ENCODE measurements around the gene KDM2B. TPM values are rescaled to one million over a fixed set of nuclear protein-coding genes. Genes with fewer than 3 reads are reported as not detected.

KDM2B gene
- total and polyA plus RNA-seq, 2 of the 8 experiments (the other 6 are each of a cell fraction or from before 2014, with no cell fraction given): 111 to 162 TPM

DNA sequence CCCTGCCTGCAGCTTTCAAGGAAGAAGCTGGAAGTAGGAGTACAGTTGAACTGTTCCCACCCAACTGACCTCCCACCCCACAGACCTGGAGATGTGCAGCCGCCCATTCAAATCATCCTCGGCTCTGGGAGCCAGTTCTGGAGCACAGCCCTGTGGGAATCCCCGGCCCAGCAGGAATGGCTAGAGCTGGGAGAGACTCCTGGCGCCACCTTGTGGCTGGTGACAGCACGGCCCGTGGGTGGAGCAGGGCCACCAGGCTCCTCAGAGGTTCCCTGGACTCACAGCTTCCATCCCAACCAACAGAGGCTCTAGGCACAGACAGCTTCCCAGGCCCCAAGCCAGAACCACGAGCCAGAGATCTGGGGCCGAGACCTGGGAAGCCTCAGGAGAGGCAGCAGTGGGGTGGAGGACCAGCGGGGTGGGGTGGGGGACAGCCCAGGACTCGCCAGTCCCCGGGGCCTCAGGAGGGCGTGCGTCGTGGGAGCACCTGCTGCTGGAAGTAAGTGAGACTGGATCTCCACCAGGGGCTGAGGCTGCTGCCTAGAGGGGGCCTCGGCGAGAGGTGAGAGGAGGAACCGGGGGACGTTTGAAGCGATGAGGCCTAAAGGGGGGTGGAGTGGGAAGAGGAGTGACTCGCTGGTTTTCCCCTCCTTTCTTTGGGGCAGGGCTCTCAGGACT, 137.5 kb downstream of the KDM2B start (continued):
- TF ChIP-seq, protein P1, sequence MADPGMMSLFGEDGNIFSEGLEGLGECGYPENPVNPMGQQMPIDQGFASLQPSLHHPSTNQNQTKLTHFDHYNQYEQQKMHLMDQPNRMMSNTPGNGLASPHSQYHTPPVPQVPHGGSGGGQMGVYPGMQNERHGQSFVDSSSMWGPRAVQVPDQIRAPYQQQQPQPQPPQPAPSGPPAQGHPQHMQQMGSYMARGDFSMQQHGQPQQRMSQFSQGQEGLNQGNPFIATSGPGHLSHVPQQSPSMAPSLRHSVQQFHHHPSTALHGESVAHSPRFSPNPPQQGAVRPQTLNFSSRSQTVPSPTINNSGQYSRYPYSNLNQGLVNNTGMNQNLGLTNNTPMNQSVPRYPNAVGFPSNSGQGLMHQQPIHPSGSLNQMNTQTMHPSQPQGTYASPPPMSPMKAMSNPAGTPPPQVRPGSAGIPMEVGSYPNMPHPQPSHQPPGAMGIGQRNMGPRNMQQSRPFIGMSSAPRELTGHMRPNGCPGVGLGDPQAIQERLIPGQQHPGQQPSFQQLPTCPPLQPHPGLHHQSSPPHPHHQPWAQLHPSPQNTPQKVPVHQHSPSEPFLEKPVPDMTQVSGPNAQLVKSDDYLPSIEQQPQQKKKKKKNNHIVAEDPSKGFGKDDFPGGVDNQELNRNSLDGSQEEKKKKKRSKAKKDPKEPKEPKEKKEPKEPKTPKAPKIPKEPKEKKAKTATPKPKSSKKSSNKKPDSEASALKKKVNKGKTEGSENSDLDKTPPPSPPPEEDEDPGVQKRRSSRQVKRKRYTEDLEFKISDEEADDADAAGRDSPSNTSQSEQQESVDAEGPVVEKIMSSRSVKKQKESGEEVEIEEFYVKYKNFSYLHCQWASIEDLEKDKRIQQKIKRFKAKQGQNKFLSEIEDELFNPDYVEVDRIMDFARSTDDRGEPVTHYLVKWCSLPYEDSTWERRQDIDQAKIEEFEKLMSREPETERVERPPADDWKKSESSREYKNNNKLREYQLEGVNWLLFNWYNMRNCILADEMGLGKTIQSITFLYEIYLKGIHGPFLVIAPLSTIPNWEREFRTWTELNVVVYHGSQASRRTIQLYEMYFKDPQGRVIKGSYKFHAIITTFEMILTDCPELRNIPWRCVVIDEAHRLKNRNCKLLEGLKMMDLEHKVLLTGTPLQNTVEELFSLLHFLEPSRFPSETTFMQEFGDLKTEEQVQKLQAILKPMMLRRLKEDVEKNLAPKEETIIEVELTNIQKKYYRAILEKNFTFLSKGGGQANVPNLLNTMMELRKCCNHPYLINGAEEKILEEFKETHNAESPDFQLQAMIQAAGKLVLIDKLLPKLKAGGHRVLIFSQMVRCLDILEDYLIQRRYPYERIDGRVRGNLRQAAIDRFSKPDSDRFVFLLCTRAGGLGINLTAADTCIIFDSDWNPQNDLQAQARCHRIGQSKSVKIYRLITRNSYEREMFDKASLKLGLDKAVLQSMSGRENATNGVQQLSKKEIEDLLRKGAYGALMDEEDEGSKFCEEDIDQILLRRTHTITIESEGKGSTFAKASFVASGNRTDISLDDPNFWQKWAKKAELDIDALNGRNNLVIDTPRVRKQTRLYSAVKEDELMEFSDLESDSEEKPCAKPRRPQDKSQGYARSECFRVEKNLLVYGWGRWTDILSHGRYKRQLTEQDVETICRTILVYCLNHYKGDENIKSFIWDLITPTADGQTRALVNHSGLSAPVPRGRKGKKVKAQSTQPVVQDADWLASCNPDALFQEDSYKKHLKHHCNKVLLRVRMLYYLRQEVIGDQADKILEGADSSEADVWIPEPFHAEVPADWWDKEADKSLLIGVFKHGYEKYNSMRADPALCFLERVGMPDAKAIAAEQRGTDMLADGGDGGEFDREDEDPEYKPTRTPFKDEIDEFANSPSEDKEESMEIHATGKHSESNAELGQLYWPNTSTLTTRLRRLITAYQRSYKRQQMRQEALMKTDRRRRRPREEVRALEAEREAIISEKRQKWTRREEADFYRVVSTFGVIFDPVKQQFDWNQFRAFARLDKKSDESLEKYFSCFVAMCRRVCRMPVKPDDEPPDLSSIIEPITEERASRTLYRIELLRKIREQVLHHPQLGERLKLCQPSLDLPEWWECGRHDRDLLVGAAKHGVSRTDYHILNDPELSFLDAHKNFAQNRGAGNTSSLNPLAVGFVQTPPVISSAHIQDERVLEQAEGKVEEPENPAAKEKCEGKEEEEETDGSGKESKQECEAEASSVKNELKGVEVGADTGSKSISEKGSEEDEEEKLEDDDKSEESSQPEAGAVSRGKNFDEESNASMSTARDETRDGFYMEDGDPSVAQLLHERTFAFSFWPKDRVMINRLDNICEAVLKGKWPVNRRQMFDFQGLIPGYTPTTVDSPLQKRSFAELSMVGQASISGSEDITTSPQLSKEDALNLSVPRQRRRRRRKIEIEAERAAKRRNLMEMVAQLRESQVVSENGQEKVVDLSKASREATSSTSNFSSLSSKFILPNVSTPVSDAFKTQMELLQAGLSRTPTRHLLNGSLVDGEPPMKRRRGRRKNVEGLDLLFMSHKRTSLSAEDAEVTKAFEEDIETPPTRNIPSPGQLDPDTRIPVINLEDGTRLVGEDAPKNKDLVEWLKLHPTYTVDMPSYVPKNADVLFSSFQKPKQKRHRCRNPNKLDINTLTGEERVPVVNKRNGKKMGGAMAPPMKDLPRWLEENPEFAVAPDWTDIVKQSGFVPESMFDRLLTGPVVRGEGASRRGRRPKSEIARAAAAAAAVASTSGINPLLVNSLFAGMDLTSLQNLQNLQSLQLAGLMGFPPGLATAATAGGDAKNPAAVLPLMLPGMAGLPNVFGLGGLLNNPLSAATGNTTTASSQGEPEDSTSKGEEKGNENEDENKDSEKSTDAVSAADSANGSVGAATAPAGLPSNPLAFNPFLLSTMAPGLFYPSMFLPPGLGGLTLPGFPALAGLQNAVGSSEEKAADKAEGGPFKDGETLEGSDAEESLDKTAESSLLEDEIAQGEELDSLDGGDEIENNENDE (IDR thresholded peaks at IDR 0.05; ENCODE audit: insufficient replicate concordance, low read length): no peak
- TF ChIP-seq POLR2AphosphoS5 (IDR thresholded peaks at IDR 0.05; ENCODE audit: low read depth, low read length) (no peak), BCL11A (IDR thresholded peaks at IDR 0.05; ENCODE audit: low read depth in 2 of 2, low read length in 2 of 2) (no peak), EGR1 (IDR thresholded peaks at IDR 0.05; ENCODE audit: borderline replicate concordance, low read depth, low read length) (peak; percentile 75; the same call in 1 of the 2 replicates), TAF1 (IDR thresholded peaks at IDR 0.05; ENCODE audit: low read depth, low read length) (no peak), MAX (IDR thresholded peaks at IDR 0.05) (peak; percentile 37; the same call in 1 of the 2 replicates)
- TF ChIP-seq, protein P2, sequence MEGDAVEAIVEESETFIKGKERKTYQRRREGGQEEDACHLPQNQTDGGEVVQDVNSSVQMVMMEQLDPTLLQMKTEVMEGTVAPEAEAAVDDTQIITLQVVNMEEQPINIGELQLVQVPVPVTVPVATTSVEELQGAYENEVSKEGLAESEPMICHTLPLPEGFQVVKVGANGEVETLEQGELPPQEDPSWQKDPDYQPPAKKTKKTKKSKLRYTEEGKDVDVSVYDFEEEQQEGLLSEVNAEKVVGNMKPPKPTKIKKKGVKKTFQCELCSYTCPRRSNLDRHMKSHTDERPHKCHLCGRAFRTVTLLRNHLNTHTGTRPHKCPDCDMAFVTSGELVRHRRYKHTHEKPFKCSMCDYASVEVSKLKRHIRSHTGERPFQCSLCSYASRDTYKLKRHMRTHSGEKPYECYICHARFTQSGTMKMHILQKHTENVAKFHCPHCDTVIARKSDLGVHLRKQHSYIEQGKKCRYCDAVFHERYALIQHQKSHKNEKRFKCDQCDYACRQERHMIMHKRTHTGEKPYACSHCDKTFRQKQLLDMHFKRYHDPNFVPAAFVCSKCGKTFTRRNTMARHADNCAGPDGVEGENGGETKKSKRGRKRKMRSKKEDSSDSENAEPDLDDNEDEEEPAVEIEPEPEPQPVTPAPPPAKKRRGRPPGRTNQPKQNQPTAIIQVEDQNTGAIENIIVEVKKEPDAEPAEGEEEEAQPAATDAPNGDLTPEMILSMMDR (IDR thresholded peaks at IDR 0.05; ENCODE audit: control extremely low read depth in 1 of 3, insufficient read depth in 1 of 3, low read depth in 1 of 3, low read length in 3 of 3): peak in 2 of 3 experiments; percentile 94 to 95; a peak in 3 of 4 replicates
